WTC11 (cell line): Measurements from ENCODE around the gene KBTBD12. TPM values are rescaled to one million over a fixed set of nuclear protein-coding genes. Genes with fewer than 3 reads are reported as not detected.

Experiments used
- ATAC-seq: fragments of 200-7000 bp; cut with Tn5 transposase; 2 replicates; pipeline ENCODE4 v1.10.0; 2021; ENCODE audit warnings: mild to moderate bottlenecking, moderate library complexity
- CTCF ChIA-PET: fragments of 300-600 bp; sonication (Branson Sonifier 250); formaldehyde crosslinking; loops from one replicate; lab custom pipeline; 2021; ENCODE audit warnings: antibody characterized with exemption; lab: Charles Lee
- POLR2A ChIA-PET: fragments of 350-600 bp; sonication (Branson Sonifier 250); formaldehyde crosslinking; loops from one replicate; lab custom pipeline; 2021; ENCODE audit warnings: antibody characterized with exemption; lab: Charles Lee
- DNase-seq: peaks from one replicate; pipeline ENCODE4 v3.0.0; 2021; ENCODE audit warnings: low spot score
- H3K27ac Mint-ChIP-seq: 2 replicates; pipeline ENCODE4 v1.8.0; 2021; ENCODE audit warnings: mixed read lengths
- H3K27me3 Mint-ChIP-seq: 2 replicates; pipeline ENCODE4 v1.8.0; 2021; ENCODE audit warnings: low read depth, mild to moderate bottlenecking, moderate library complexity, mixed read lengths
- H3K36me3 Mint-ChIP-seq: 2 replicates; pipeline ENCODE4 v1.8.0; 2021; ENCODE audit warnings: mixed read lengths
- H3K4me1 Mint-ChIP-seq: 2 replicates; pipeline ENCODE4 v1.8.0; 2022; ENCODE audit warnings: mixed read lengths
- H3K4me3 Mint-ChIP-seq: 2 replicates; pipeline ENCODE4 v1.8.0; 2021; ENCODE audit warnings: mild to moderate bottlenecking, moderate library complexity, mixed read lengths
- H3K9me3 Mint-ChIP-seq: 2 replicates; pipeline ENCODE4 v1.8.0; 2021; ENCODE audit warnings: mixed read lengths
- ATF3 ChIP-seq: sonication (generic); formaldehyde crosslinking; conservative IDR thresholded peaks from 2 replicates; pipeline ENCODE4 v1.8.1; 2022; ENCODE audit warnings: mild to moderate bottlenecking, missing genetic modification reagents
- CREB1 ChIP-seq: sonication (generic); formaldehyde crosslinking; IDR thresholded peaks from 2 replicates; pipeline ENCODE4 v1.8.0; 2023; ENCODE audit warnings: mild to moderate bottlenecking, missing genetic modification reagents
- EMX1 ChIP-seq: fragments of 250-450 bp; sonication (Bioruptor Pico); IDR thresholded peaks from 2 replicates; pipeline ENCODE4 v1.8.0; 2021; ENCODE audit warnings: mild to moderate bottlenecking
- ESRRA ChIP-seq: sonication (generic); formaldehyde crosslinking; IDR thresholded peaks from 2 replicates; pipeline ENCODE4 v1.8.1; 2022; ENCODE audit warnings: mild to moderate bottlenecking, missing genetic modification reagents, borderline replicate concordance
- FOXP1 ChIP-seq: sonication (generic); formaldehyde crosslinking; IDR thresholded peaks from 2 replicates; pipeline ENCODE4 v1.8.0; 2022; ENCODE audit warnings: missing genetic modification reagents, mild to moderate bottlenecking, moderate library complexity, borderline replicate concordance
- GABPB1 ChIP-seq: sonication (generic); formaldehyde crosslinking; IDR thresholded peaks from 2 replicates; pipeline ENCODE4 v1.8.1; 2023; ENCODE audit warnings: mild to moderate bottlenecking, missing genetic modification reagents
- KAT7 ChIP-seq: sonication (generic); formaldehyde crosslinking; IDR thresholded peaks from 2 replicates; pipeline ENCODE4 v1.8.1; 2023; ENCODE audit warnings: missing genetic modification reagents, mild to moderate bottlenecking, borderline replicate concordance
- NR2C2 ChIP-seq: sonication (generic); formaldehyde crosslinking; IDR thresholded peaks from 2 replicates; pipeline ENCODE4 v1.8.0; 2022; ENCODE audit warnings: mild to moderate bottlenecking, missing genetic modification reagents
- RELA ChIP-seq: sonication (generic); formaldehyde crosslinking; IDR thresholded peaks from 2 replicates; pipeline ENCODE4 v1.8.1; 2022; ENCODE audit warnings: missing genetic modification reagents, mild to moderate bottlenecking, borderline replicate concordance
- TCF7 ChIP-seq: sonication (generic); formaldehyde crosslinking; IDR thresholded peaks from 2 replicates; pipeline ENCODE4 v1.8.0; 2022; ENCODE audit warnings: mild to moderate bottlenecking, low read depth, missing genetic modification reagents, moderate library complexity
- TEAD1 ChIP-seq: sonication (generic); formaldehyde crosslinking; IDR thresholded peaks from 2 replicates; pipeline ENCODE4 v1.8.0; 2022; ENCODE audit warnings: mild to moderate bottlenecking, missing genetic modification reagents
- TEAD4 ChIP-seq: sonication (generic); formaldehyde crosslinking; IDR thresholded peaks from 2 replicates; pipeline ENCODE4 v1.8.0; 2022; ENCODE audit warnings: mild to moderate bottlenecking, missing genetic modification reagents
- USF1 ChIP-seq: sonication (generic); formaldehyde crosslinking; IDR thresholded peaks from 2 replicates; pipeline ENCODE4 v1.8.0; 2022; ENCODE audit warnings: mild to moderate bottlenecking, missing genetic modification reagents
- ZBTB21 ChIP-seq: sonication (generic); formaldehyde crosslinking; IDR thresholded peaks from 2 replicates; pipeline ENCODE4 v1.8.1; 2023; ENCODE audit warnings: mild to moderate bottlenecking, missing genetic modification reagents, borderline replicate concordance
- ZNF121 ChIP-seq: sonication (generic); formaldehyde crosslinking; IDR thresholded peaks from 2 replicates; pipeline ENCODE4 v1.8.0; 2023; ENCODE audit warnings: missing genetic modification reagents
- ZNF232 ChIP-seq: sonication (generic); formaldehyde crosslinking; IDR thresholded peaks from 2 replicates; pipeline ENCODE4 v1.8.0; 2022; ENCODE audit warnings: mild to moderate bottlenecking, missing genetic modification reagents
- ZNF317 ChIP-seq: sonication (generic); formaldehyde crosslinking; IDR thresholded peaks from 2 replicates; pipeline ENCODE4 v1.8.1; 2023; ENCODE audit warnings: low read depth, mild to moderate bottlenecking, moderate library complexity, missing genetic modification reagents, borderline replicate concordance
- total RNA-seq: library from RNA; stranded (reverse); gene quantifications from 3 replicates; pipeline ENCODE4 v1.2.3, GENCODE V29; 2021
- TF ChIP-seq, protein P1 (sequence below): sonication (generic); formaldehyde crosslinking; IDR thresholded peaks from 2 replicates; pipeline ENCODE4 v1.8.0; 2023; ENCODE audit warnings: mild to moderate bottlenecking, missing genetic modification reagents
- TF ChIP-seq, protein P2 (sequence below): sonication (generic); formaldehyde crosslinking; IDR thresholded peaks from 2 replicates; pipeline ENCODE4 v1.8.1; 2023; ENCODE audit warnings: mild to moderate bottlenecking, missing genetic modification reagents
- TF ChIP-seq, protein P3 (sequence below): fragments of 250-450 bp; sonication (Bioruptor Pico); IDR thresholded peaks from 2 replicates; pipeline ENCODE4 v1.9.0; 2021; ENCODE audit warnings: mild to moderate bottlenecking
- TF ChIP-seq, protein P4 (sequence below): sonication (generic); formaldehyde crosslinking; IDR thresholded peaks from 2 replicates; pipeline ENCODE4 v1.8.1; 2022; ENCODE audit warnings: low read depth, mild to moderate bottlenecking, moderate library complexity, missing genetic modification reagents, borderline replicate concordance
- TF ChIP-seq, protein P5 (sequence below): sonication (generic); formaldehyde crosslinking; IDR thresholded peaks from 2 replicates; pipeline ENCODE4 v1.8.1; 2022; ENCODE audit warnings: mild to moderate bottlenecking, moderate library complexity, missing genetic modification reagents

Gene KBTBD12
- total RNA-seq, 1 experiment from 2014 or later = 0.22 TPM

DNA sequence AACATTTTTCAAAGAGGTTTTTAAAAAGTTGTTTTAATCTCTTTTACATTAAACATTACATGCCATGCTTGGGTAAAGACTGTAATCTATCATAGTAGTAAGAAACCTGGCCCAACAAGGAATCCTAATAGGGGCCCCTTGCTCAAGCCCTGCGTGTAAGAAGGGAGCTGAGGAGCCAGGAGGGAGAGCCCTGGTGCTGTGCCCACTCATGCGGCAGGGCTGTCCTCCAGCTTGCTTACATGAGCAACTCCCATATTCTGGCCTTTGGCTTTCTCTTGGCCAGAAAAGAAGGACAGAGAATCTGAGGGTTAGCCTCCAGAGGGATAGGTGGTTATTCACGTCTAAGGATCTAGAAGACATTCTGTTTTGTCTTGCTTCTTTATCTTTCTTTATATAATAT, 49.8 kb downstream of the KBTBD12 start:
- H3K4me3 Mint-ChIP-seq = no peak overlapping the region
- ATAC-seq (no peak), DNase-seq (no peak)
- H3K27ac Mint-ChIP-seq = no peak overlapping the region
- ChIA-PET CTCF (no interaction called here), POLR2A (no interaction called here)
- peaks cover 6% of the 10 kb centered on the region for H3K9me3 Mint-ChIP-seq
- peaks cover 10% of the 10 kb centered on the region for H3K27me3 Mint-ChIP-seq
- no peaks in the 10 kb centered on the region for H3K36me3 Mint-ChIP-seq
- no peaks in the 10 kb centered on the region for H3K4me1 Mint-ChIP-seq
- TF ChIP-seq USF1 = no peak
- TF ChIP-seq EMX1 (CRISPR knock-in tag) = no peak

GRCh38 chr3:127967316-127967715, 52.3 kb downstream of the KBTBD12 start:
- H3K27me3 Mint-ChIP-seq = peaks cover 10% of the 10 kb centered on the region
- ChIA-PET POLR2A (no interaction called here), CTCF (no interaction called here)
- no peak overlapping the region for H3K4me3 Mint-ChIP-seq
- TF ChIP-seq ZBTB21 (CRISPR knock-in tag) (no peak), NR2C2 (no peak), ZNF317 (CRISPR knock-in tag) (no peak), TEAD4 (no peak), GABPB1 (no peak), CREB1 (no peak), KAT7 (CRISPR knock-in tag) (no peak), TEAD1 (CRISPR knock-in tag) (no peak), ATF3 (CRISPR knock-in tag) (no peak), ZNF232 (CRISPR knock-in tag) (no peak), TCF7 (CRISPR knock-in tag) (no peak), ESRRA (CRISPR knock-in tag) (no peak), RELA (CRISPR knock-in tag) (no peak), FOXP1 (CRISPR knock-in tag) (no peak), ZNF121 (CRISPR knock-in tag) (no peak)
- TF ChIP-seq, protein P1, sequence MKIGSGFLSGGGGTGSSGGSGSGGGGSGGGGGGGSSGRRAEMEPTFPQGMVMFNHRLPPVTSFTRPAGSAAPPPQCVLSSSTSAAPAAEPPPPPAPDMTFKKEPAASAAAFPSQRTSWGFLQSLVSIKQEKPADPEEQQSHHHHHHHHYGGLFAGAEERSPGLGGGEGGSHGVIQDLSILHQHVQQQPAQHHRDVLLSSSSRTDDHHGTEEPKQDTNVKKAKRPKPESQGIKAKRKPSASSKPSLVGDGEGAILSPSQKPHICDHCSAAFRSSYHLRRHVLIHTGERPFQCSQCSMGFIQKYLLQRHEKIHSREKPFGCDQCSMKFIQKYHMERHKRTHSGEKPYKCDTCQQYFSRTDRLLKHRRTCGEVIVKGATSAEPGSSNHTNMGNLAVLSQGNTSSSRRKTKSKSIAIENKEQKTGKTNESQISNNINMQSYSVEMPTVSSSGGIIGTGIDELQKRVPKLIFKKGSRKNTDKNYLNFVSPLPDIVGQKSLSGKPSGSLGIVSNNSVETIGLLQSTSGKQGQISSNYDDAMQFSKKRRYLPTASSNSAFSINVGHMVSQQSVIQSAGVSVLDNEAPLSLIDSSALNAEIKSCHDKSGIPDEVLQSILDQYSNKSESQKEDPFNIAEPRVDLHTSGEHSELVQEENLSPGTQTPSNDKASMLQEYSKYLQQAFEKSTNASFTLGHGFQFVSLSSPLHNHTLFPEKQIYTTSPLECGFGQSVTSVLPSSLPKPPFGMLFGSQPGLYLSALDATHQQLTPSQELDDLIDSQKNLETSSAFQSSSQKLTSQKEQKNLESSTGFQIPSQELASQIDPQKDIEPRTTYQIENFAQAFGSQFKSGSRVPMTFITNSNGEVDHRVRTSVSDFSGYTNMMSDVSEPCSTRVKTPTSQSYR (CRISPR knock-in tag) = no peak
- TF ChIP-seq, protein P2, sequence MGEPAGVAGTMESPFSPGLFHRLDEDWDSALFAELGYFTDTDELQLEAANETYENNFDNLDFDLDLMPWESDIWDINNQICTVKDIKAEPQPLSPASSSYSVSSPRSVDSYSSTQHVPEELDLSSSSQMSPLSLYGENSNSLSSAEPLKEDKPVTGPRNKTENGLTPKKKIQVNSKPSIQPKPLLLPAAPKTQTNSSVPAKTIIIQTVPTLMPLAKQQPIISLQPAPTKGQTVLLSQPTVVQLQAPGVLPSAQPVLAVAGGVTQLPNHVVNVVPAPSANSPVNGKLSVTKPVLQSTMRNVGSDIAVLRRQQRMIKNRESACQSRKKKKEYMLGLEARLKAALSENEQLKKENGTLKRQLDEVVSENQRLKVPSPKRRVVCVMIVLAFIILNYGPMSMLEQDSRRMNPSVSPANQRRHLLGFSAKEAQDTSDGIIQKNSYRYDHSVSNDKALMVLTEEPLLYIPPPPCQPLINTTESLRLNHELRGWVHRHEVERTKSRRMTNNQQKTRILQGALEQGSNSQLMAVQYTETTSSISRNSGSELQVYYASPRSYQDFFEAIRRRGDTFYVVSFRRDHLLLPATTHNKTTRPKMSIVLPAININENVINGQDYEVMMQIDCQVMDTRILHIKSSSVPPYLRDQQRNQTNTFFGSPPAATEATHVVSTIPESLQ (CRISPR knock-in tag) = no peak
- TF ChIP-seq, protein P3, sequence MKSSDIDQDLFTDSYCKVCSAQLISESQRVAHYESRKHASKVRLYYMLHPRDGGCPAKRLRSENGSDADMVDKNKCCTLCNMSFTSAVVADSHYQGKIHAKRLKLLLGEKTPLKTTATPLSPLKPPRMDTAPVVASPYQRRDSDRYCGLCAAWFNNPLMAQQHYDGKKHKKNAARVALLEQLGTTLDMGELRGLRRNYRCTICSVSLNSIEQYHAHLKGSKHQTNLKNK (CRISPR knock-in tag) = no peak
- TF ChIP-seq, protein P4, sequence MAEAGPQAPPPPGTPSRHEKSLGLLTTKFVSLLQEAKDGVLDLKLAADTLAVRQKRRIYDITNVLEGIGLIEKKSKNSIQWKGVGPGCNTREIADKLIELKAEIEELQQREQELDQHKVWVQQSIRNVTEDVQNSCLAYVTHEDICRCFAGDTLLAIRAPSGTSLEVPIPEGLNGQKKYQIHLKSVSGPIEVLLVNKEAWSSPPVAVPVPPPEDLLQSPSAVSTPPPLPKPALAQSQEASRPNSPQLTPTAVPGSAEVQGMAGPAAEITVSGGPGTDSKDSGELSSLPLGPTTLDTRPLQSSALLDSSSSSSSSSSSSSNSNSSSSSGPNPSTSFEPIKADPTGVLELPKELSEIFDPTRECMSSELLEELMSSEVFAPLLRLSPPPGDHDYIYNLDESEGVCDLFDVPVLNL (CRISPR knock-in tag) = no peak
- TF ChIP-seq, protein P5, sequence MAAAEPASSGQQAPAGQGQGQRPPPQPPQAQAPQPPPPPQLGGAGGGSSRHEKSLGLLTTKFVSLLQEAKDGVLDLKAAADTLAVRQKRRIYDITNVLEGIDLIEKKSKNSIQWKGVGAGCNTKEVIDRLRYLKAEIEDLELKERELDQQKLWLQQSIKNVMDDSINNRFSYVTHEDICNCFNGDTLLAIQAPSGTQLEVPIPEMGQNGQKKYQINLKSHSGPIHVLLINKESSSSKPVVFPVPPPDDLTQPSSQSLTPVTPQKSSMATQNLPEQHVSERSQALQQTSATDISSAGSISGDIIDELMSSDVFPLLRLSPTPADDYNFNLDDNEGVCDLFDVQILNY (CRISPR knock-in tag) = no peak
- H3K36me3 Mint-ChIP-seq = no peaks in the 10 kb centered on the region
- no peak for DNase-seq
- ATAC-seq = no peak
- no peaks in the 10 kb centered on the region for H3K4me1 Mint-ChIP-seq
- H3K27ac Mint-ChIP-seq = no peak overlapping the region
- peaks cover 6% of the 10 kb centered on the region for H3K9me3 Mint-ChIP-seq
